Endothelial cell of umbilical vein (primary cell): ENCODE measurements around the gene ZDHHC7. TPM values are rescaled to one million over a fixed set of nuclear protein-coding genes. Genes with fewer than 3 reads are reported as not detected.

ENCODE experiments used
- BruUV-seq: library from RNA; stranded (reverse); fragments of 400-500 nt; replicated peaks from 2 replicates; lab custom pipeline; 2021; lab: Mats Ljungman, UMichigan
- CTCF ChIA-PET: fragments of 300-600, 350-600 bp; sonication (Branson Sonifier 250); formaldehyde crosslinking; loops from one replicate; lab custom pipeline; 2021; ENCODE audit warnings: antibody characterized with exemption, inconsistent platforms; lab: Charles Lee
- POLR2A ChIA-PET: fragments of 300-600, 350-600 bp; sonication (Branson Sonifier 250); formaldehyde crosslinking; loops from one replicate; lab custom pipeline; 2021; ENCODE audit warnings: antibody characterized with exemption, inconsistent platforms; lab: Charles Lee
- DNase-seq: peaks from one replicate; pipeline ENCODE4 v3.0.0-alpha.2; 2011; ENCODE audit warnings: low read depth, low spot score
- FAIRE-seq: peaks from 2 replicates; lab custom pipeline; 2011; peaks lifted over from hg19 to GRCh38; lab: Jason Lieb, UNC
- H2AFZ ChIP-seq: 2 replicates; pipeline ENCODE4 v1.6.0; 2012; ENCODE audit warnings: low read depth, low read length, control low read depth, inconsistent platforms
- H3K27ac ChIP-seq: 2 replicates; pipeline ENCODE4 v1.5.1; 2011; ENCODE audit warnings: low read depth, mild to moderate bottlenecking, control low read depth, low read length, moderate library complexity; ENCODE audit not compliant: insufficient read depth
- H3K27me3 ChIP-seq, 2 experiments: 2 replicates each; pipeline versions ENCODE4 v1.6.0 to v1.6.1; 2011; ENCODE audit warnings: low read length in 2 of 2, mixed read lengths in 1 of 2; ENCODE audit not compliant: control insufficient read depth in 2 of 2, insufficient read depth in 2 of 2
- H3K36me3 ChIP-seq, 2 experiments: 2 replicates in 1 of 2; 3 replicates in 1 of 2; pipeline ENCODE4 v1.5.1; 2011; ENCODE audit warnings: low read length in 2 of 2, mild to moderate bottlenecking in 1 of 2, moderate library complexity in 1 of 2; ENCODE audit not compliant: control insufficient read depth in 2 of 2, insufficient read depth in 2 of 2; ENCODE audit errors: extremely low read depth in 1 of 2
- H3K4me1 ChIP-seq: 3 replicates; pipeline ENCODE4 v1.5.1; 2011; ENCODE audit warnings: mild to moderate bottlenecking, low read length; ENCODE audit not compliant: control insufficient read depth, insufficient read depth; ENCODE audit errors: extremely low read depth
- H3K4me2 ChIP-seq: 2 replicates; pipeline ENCODE4 v1.6.1; 2011; ENCODE audit warnings: low read length, control low read depth, mixed read lengths; ENCODE audit not compliant: insufficient read depth
- H3K4me3 ChIP-seq, 3 experiments: fragments of 200-600 bp in 1 of 3; sonication (generic), shearing (Covaris generic) in 1 of 3; replicated peaks in 1 of 3; 2 replicates each; pipeline ENCODE4 v1.5.1; 2011 to 2016; ENCODE audit warnings: control low read depth in 3 of 3, low read length in 3 of 3, mild to moderate bottlenecking in 2 of 3, inconsistent platforms in 1 of 3, low read depth in 1 of 3, moderate library complexity in 1 of 3; ENCODE audit not compliant: insufficient read depth in 1 of 3
- H3K79me2 ChIP-seq: 2 replicates; pipeline ENCODE4 v1.6.0; 2012; ENCODE audit warnings: low read length, inconsistent platforms; ENCODE audit not compliant: control insufficient read depth, insufficient read depth
- H3K9ac ChIP-seq: replicated peaks from 2 replicates; pipeline ENCODE3; 2011; ENCODE audit warnings: low read length, control low read depth; ENCODE audit not compliant: insufficient read depth; ENCODE audit errors: extremely low read depth
- H3K9me1 ChIP-seq: replicated peaks from 3 replicates; pipeline ENCODE4 v1.6.0; 2011; ENCODE audit warnings: mild to moderate bottlenecking, low read length; ENCODE audit not compliant: control insufficient read depth, insufficient read depth; ENCODE audit errors: extremely low read depth
- H3K9me3 ChIP-seq: replicated peaks from 2 replicates; pipeline ENCODE4 v1.5.1; 2012; ENCODE audit warnings: low read length, inconsistent platforms; ENCODE audit not compliant: control insufficient read depth, insufficient read depth
- H4K20me1 ChIP-seq: replicated peaks from 2 replicates; pipeline ENCODE3; 2011; ENCODE audit warnings: mild to moderate bottlenecking, low read length; ENCODE audit not compliant: control insufficient read depth, insufficient read depth; ENCODE audit errors: extremely low read depth
- CTCF ChIP-seq, 2 donors: IDR thresholded peaks; 1 replicate in 1 of 2; 2 replicates in 1 of 2; pipeline ENCODE4 v1.5.1; 2011; ENCODE audit warnings: low read length in 2 of 2, mild to moderate bottlenecking in 2 of 2, moderate library complexity in 2 of 2, control low read depth in 1 of 2, inconsistent platforms in 1 of 2, low read depth in 1 of 2; ENCODE audit not compliant: insufficient read depth in 1 of 2; ENCODE audit errors: extremely low read depth in 1 of 2
- EZH2 ChIP-seq: IDR thresholded peaks from 2 replicates; pipeline ENCODE4 v1.6.1; 2012; ENCODE audit warnings: borderline replicate concordance, low read depth, mild to moderate bottlenecking, moderate library complexity, low read length, inconsistent platforms; ENCODE audit not compliant: severe bottlenecking
- FOS ChIP-seq: IDR thresholded peaks from 2 replicates; pipeline ENCODE4 v1.6.1; 2011; ENCODE audit warnings: mild to moderate bottlenecking, low read length, moderate library complexity, borderline replicate concordance; ENCODE audit not compliant: insufficient read depth
- GATA2 ChIP-seq: IDR thresholded peaks from 2 replicates; pipeline ENCODE4 v1.7.0; 2011; ENCODE audit warnings: low read depth, mild to moderate bottlenecking, moderate library complexity, mixed read lengths, low read length; ENCODE audit not compliant: insufficient read length, insufficient read depth
- JUN ChIP-seq: IDR thresholded peaks from 2 replicates; pipeline ENCODE4 v1.6.1; 2011; ENCODE audit warnings: borderline replicate concordance, low read depth; ENCODE audit not compliant: insufficient read length, insufficient read depth
- MAX ChIP-seq: IDR thresholded peaks from 2 replicates; pipeline ENCODE4 v1.6.1; 2011; ENCODE audit not compliant: insufficient read depth, insufficient read length
- MYC ChIP-seq: IDR thresholded peaks from one replicate; pipeline ENCODE4 v1.6.1; 2011; ENCODE audit warnings: mild to moderate bottlenecking, low read depth, low read length
- POLR2A ChIP-seq: IDR thresholded peaks from 2 replicates; pipeline ENCODE4 v1.6.1; 2012; ENCODE audit warnings: low read depth, mild to moderate bottlenecking, control low read depth, low read length
- POLR2AphosphoS5 ChIP-seq: IDR thresholded peaks from 2 replicates; pipeline ENCODE4 v1.6.1; 2012; ENCODE audit warnings: low read depth, mild to moderate bottlenecking, control low read depth, low read length, moderate library complexity; ENCODE audit not compliant: insufficient read depth
- dilution Hi-C: fragments of 300-500 bp; cut with MboI; formaldehyde crosslinking; loops from one replicate; pipeline ENCODE4 v1.15.0; 2019; ENCODE audit warnings: low sequenced_read_pairs; ENCODE audit not compliant: extremely low pct_ligation_motif_present
- intact Hi-C: fragments of 100-400 bp; cut with micrococcal nuclease; formaldehyde crosslinking; loops from one replicate; pipeline ENCODE4 v1.10.0; 2022
- polyA plus RNA-seq, 4 experiments: library from polyadenylated mRNA; depleted of rRNA in 3 of 4; stranded (reverse) in 3 of 4; unstranded in 1 of 4; fragments of >200 nt; gene quantifications; 2 replicates each; pipeline versions ENCODE4 v1.2.1 to v1.2.3, GENCODE V29; 2011 to 2012; ENCODE audit warnings: missing spikeins in 1 of 4
- total RNA-seq: library from RNA; stranded (reverse); gene quantifications from 2 replicates; pipeline ENCODE4 v1.2.3, GENCODE V29; 2021

The ZDHHC7 gene
- total and polyA plus RNA-seq, 2 donors (not counting 3 experiments of a cell fraction or from before 2014, with no cell fraction given): 44.1 to 46.2 TPM

- no peaks in the 10 kb centered on the region for H3K36me3 ChIP-seq
- no peak overlapping the region for H2AFZ ChIP-seq
- DNase-seq: no peak
- dilution Hi-C loops: no loop called here
- H3K9ac ChIP-seq: no peak overlapping the region
- no peaks in the 10 kb centered on the region for H3K79me2 ChIP-seq
- H4K20me1 ChIP-seq: no peaks in the 10 kb centered on the region
- CTCF ChIA-PET: interaction anchor here (0.9 to 1.3 kb wide), 3 partner anchors 21 to 81 kb away, joined by 3 to 4 read pairs (median 3); no protein-coding TSS in a partner anchor
- no peak for FAIRE-seq
- no peaks in the 10 kb centered on the region for H3K27me3 ChIP-seq
- intact Hi-C loops: no loop called here
- POLR2A ChIA-PET: no interaction called here
- no peak overlapping the region for H3K4me2 ChIP-seq
- H3K4me3 ChIP-seq: no peak overlapping the region
- TF ChIP-seq GATA2 (no peak), FOS (no peak), MAX (no peak), POLR2A (no peak), JUN (no peak), MYC (no peak), CTCF (IDR thresholded peaks at IDR 0.05; ENCODE audit: extremely low read depth in 1 of 2, insufficient read depth in 1 of 2, low read depth in 1 of 2, low read length in 2 of 2) (no peak), POLR2AphosphoS5 (no peak), EZH2 (no peak)
- no peaks in the 10 kb centered on the region for H3K9me1 ChIP-seq
- no TSS peak for BruUV-seq
- H3K4me1 ChIP-seq: peaks cover 9% of the 10 kb centered on the region
- H3K27ac ChIP-seq: no peak overlapping the region
- H3K9me3 ChIP-seq: no peaks in the 10 kb centered on the region
Measured at GRCh38 chr16:85051683-85052082, 40.3 kb upstream of the ZDHHC7 start.
